Activated B cell treated with CpG ODN at 0.5 μM for 24 hours (primary cell): ENCODE measurements around the gene ST8SIA1. TPM values are rescaled to one million over a fixed set of nuclear protein-coding genes. Genes with fewer than 3 reads are reported as not detected.

ENCODE experiments used
- ATAC-seq: fragments of 200-7000 bp; cut with Tn5 transposase; one replicate; pipeline ENCODE4 v1.10.0; 2021; ENCODE audit warnings: low read depth, mild to moderate bottlenecking, moderate library complexity
- CTCF ChIA-PET: fragments of 350-600 bp; sonication (Branson Sonifier 250); formaldehyde crosslinking; loops from one replicate; lab custom pipeline; 2021; ENCODE audit warnings: antibody characterized with exemption; lab: Charles Lee
- POLR2A ChIA-PET: fragments of 350-600 bp; sonication (Branson Sonifier 250); formaldehyde crosslinking; loops from one replicate; lab custom pipeline; 2021; ENCODE audit warnings: antibody characterized with exemption; lab: Charles Lee
- DNase-seq: peaks from one replicate; pipeline ENCODE4 v3.0.0; 2022
- H3K27ac Mint-ChIP-seq: one replicate; pipeline ENCODE4 v1.8.0; 2020; ENCODE audit warnings: mixed read lengths
- H3K27me3 Mint-ChIP-seq: one replicate; pipeline ENCODE4 v1.8.0; 2021; ENCODE audit warnings: mixed read lengths
- H3K36me3 Mint-ChIP-seq: one replicate; pipeline ENCODE4 v1.8.0; 2021; ENCODE audit warnings: low read depth, mixed read lengths
- H3K4me1 Mint-ChIP-seq: one replicate; pipeline ENCODE4 v1.8.0; 2021; ENCODE audit warnings: mixed read lengths
- H3K4me3 Mint-ChIP-seq: one replicate; pipeline ENCODE4 v1.8.0; 2020; ENCODE audit warnings: mild to moderate bottlenecking, mixed read lengths
- H3K9me3 Mint-ChIP-seq: one replicate; pipeline ENCODE4 v1.8.0; 2020; ENCODE audit warnings: mixed read lengths
- CTCF ChIP-seq: fragments of 200-600 bp; IDR thresholded peaks from one replicate; pipeline ENCODE4 v1.8.0; 2022; ENCODE audit warnings: antibody characterized with exemption, mild to moderate bottlenecking
- intact Hi-C: fragments of 100-400 bp; cut with micrococcal nuclease; formaldehyde crosslinking; loops from one replicate; pipeline ENCODE4 v1.15.1; 2024
- total RNA-seq: library from RNA; stranded (reverse); gene quantifications from 2 replicates; pipeline ENCODE4 v1.2.3, GENCODE V29; 2022

Gene ST8SIA1
- total RNA-seq, 1 donor from 2014 or later = 0.31 TPM

GRCh38 chr12:22215467-22216253 lies 118.8 kb downstream of the ST8SIA1 start:
- H3K4me3 Mint-ChIP-seq = no peak overlapping the region
- no peak overlapping the region for H3K27ac Mint-ChIP-seq
- H3K4me1 Mint-ChIP-seq = no peaks in the 10 kb centered on the region
- POLR2A ChIA-PET = no interaction called here
- no peak for ATAC-seq
- TF ChIP-seq CTCF = no peak
- no peaks in the 10 kb centered on the region for H3K36me3 Mint-ChIP-seq
- intact Hi-C loops = no loop called here
- CTCF ChIA-PET = no interaction called here
- peaks cover 5% of the 10 kb centered on the region for H3K27me3 Mint-ChIP-seq
- peaks cover 5% of the 10 kb centered on the region for H3K9me3 Mint-ChIP-seq
- DNase-seq = no peak

GRCh38 chr12:22211128-22211527 lies 123.4 kb downstream of the ST8SIA1 start:
- peaks cover 13% of the 10 kb centered on the region for H3K27me3 Mint-ChIP-seq
- no peak overlapping the region for H3K4me3 Mint-ChIP-seq
- CTCF ChIA-PET = no interaction called here
- H3K9me3 Mint-ChIP-seq = peaks cover 5% of the 10 kb centered on the region
- H3K36me3 Mint-ChIP-seq = no peaks in the 10 kb centered on the region
- H3K27ac Mint-ChIP-seq = no peak overlapping the region
- DNase-seq = no peak
- no peaks in the 10 kb centered on the region for H3K4me1 Mint-ChIP-seq
- intact Hi-C loops = no loop called here
- ATAC-seq = no peak
- TF ChIP-seq CTCF = no peak
- POLR2A ChIA-PET = no interaction called here

GRCh38 chr12:22209422-22209821 lies 125.1 kb downstream of the ST8SIA1 start:
- Mint-ChIP-seq H3K9me3 (peaks cover 5% of the 10 kb centered on the region), H3K4me3 (no peak overlapping the region), H3K4me1 (no peaks in the 10 kb centered on the region), H3K36me3 (no peaks in the 10 kb centered on the region), H3K27ac (no peak overlapping the region), H3K27me3 (peaks cover 15% of the 10 kb centered on the region)
- intact Hi-C loops = no loop called here
- DNase-seq = no peak
- no peak for TF ChIP-seq CTCF
- no peak for ATAC-seq
- ChIA-PET CTCF (no interaction called here), POLR2A (no interaction called here)

GRCh38 chr12:22206111-22206728 lies 128.3 kb downstream of the ST8SIA1 start:
- peaks cover 25% of the 10 kb centered on the region for H3K27me3 Mint-ChIP-seq
- no peaks in the 10 kb centered on the region for H3K36me3 Mint-ChIP-seq
- peaks cover 13% of the 10 kb centered on the region for H3K9me3 Mint-ChIP-seq
- no peak overlapping the region for H3K4me3 Mint-ChIP-seq
- ATAC-seq (no peak), DNase-seq (no peak)
- no peak for TF ChIP-seq CTCF
- CTCF ChIA-PET = no interaction called here
- no peak overlapping the region for H3K27ac Mint-ChIP-seq
- intact Hi-C loops = no loop called here
- H3K4me1 Mint-ChIP-seq = no peaks in the 10 kb centered on the region
- POLR2A ChIA-PET = no interaction called here

- no peak for ATAC-seq
- no peaks in the 10 kb centered on the region for H3K4me1 Mint-ChIP-seq
- DNase-seq = no peak
- H3K9me3 Mint-ChIP-seq = peaks cover 13% of the 10 kb centered on the region
- intact Hi-C loops = no loop called here
- H3K27ac Mint-ChIP-seq = no peak overlapping the region
- ChIA-PET POLR2A (no interaction called here), CTCF (no interaction called here)
- H3K4me3 Mint-ChIP-seq = no peak overlapping the region
- no peaks in the 10 kb centered on the region for H3K36me3 Mint-ChIP-seq
- peaks cover 25% of the 10 kb centered on the region for H3K27me3 Mint-ChIP-seq
- TF ChIP-seq CTCF = no peak
Measured at GRCh38 chr12:22204391-22204790, 130.1 kb downstream of the ST8SIA1 start.
